IPS-NIHi11 (cell line): ENCODE measurements around the gene TACO1.

Experiments
- DNase-seq: peaks from one replicate; pipeline ENCODE4 v3.0.0; 2012; ENCODE audit warnings: mixed read lengths, low spot score

The TACO1 gene

DNA sequence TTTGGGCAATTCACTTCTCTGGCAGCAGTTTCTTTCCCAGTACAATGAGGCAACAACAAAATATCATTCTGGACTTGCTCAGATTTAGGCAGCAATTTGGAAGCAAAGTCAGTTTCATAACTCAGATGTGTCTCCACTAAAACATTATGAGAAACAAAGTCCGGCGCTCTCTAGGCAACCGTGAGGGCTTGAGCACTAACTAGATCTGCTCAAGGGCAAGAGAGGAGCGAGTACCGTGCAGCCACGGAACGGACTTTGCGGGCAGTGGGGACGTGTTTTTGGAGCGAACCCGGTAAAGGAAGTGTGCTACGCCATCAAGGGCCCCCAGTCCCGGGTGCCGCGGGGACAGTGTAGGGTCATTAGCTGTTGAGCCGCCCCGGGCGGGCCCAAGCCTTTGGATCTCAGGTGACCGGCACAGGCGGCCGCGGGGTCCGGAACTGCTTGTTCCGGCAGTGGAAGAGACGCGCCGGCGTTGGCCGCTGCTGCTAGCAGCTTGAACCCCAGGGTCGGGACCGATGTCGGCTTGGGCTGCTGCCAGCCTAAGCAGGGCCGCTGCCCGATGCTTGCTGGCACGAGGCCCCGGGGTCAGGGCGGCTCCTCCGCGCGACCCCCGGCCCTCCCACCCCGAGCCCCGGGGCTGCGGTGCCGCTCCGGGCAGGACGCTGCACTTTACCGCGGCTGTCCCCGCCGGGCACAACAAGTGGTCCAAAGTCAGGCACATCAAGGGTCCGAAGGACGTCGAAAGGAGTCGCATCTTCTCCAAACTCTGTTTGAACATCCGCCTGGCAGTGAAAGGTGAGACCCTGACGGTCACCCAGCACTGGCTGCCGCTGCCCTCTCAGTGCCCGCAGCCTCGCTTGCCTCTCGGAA lies at the start of gene TACO1:
Gene TACO1 (plus strand): TSS at position 327 of the 870 bp plus-strand sequence. CDS start 189 bp downstream, at position 516.
- peak; percentile 93 for DNase-seq

DNA sequence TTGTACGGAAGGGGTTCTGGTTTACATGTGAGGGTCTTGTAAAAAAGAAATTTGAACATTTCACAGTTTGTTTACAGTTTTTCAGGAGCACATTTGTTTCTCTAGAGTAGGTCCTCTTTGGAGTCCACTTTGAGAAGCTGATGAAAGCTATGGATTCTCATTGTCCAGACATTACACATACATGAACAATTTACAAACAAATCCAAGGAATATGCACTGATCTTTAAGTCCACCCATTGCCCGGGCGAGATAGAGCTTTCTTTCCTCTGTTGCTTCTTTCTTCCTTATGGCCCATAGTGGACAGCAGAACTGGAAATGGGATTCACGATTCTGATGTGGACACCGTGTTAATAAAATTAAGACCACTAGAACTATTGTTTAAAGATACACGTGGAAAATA lies 48.5 kb upstream of the TACO1 start:
- DNase-seq: no peak

DNA sequence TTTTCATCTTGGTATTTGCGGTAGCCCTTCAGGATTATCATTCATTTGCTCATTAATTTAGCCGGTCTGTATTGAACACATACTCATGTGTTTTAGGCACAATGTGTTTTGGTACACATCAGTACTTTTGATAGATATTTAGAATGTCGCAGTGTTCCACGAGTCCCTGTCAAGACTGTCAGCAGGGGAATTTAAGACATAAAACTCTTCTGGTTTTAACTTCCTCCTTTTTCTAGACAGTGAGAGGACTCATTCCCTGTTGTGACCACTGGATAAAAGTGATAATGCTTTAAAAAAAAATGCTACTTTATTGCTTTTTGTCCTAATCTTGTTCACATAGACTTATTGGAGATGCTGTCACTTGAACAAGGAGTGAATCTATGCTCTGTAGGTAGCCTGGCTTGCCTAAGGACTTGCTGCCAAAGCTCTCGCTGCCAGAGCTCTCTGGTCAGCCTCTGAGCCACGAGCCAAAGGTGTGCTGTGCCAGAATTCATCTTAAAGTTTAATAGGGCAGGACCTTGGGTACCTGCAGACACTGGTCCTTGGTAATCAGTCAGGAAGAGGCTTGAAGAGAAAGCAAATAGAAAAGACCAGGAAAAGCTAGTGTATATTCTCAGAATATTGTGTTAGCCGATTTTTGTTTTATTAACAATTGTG lies 45.1 kb upstream of the TACO1 start:
- no peak for DNase-seq

DNA sequence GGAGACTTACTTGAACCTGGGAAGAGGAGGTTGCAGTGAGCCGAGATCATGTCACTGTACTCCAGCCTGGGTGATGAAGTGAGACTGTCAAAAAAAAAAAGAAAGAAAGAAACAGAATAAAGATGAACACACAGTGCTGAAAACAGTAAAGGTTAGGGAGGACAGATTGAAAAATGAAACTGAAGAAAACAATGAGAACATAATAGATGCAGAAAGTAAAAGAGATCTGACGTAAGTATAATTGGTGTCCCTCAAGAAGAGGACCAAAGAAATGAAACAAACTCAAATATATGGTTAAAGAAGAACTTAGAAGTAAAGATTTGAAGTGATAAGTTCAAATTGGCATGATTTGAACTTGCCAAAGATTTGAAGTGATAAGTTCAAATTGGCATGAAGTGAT lies 43.3 kb upstream of the TACO1 start:
- DNase-seq: no peak

DNA sequence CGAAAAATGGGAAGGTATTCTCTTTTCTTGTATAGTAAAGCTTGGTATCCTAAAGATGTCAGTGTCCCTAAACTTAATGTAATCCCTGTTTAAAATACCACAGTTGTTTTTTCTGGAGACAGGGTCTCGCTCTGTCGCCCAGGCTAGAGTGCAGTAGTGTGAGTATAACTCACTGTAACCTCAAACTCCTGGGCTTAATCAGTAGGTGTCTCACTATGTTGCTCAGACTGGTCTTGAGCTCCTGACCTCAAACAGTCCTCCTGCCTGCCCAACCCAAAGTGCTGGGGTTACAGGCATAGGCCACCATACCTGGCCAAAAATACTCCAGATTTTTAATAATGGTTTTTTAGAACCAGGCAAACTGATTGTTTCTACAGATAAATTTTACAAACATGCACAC lies 42.3 kb upstream of the TACO1 start:
- DNase-seq: no peak

DNA sequence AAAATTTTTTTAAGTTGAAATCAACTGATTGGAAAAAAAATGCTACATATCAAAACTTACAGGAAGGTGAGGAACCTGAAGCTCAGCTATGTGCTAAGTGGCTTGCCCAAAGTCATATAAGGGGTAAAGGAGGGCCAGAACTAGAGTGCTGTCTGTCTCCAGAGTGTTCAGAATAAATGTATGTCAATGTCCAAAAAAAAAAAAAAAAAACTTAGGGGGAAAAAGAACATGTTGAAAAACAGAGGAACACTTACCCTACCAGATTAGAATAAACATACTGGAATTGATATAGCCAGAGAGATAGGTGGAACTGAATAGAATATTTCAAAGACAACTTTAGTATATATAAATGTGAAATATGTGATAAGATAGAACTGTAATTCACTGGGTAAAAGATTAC lies 38.9 kb upstream of the TACO1 start:
- no peak for DNase-seq

DNA sequence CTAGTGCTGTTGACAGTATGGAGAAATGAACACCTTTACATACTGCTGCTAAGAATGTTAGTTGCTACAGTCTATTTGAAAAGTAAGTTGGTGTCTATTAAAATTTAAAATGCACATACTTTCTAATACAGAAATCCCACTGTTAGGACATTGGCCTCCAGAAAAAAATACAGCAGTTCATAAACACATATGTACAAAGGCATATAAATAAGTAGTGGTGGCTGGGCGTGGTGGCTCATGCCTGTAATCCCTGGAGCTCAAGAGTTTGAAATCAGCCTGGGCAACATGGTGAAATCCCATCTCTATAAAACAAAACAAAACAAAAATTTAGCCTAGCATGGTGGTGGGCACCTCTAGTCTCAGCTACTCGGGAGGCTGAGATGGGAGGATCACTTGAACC lies 37.4 kb upstream of the TACO1 start:
- DNase-seq: no peak

DNA sequence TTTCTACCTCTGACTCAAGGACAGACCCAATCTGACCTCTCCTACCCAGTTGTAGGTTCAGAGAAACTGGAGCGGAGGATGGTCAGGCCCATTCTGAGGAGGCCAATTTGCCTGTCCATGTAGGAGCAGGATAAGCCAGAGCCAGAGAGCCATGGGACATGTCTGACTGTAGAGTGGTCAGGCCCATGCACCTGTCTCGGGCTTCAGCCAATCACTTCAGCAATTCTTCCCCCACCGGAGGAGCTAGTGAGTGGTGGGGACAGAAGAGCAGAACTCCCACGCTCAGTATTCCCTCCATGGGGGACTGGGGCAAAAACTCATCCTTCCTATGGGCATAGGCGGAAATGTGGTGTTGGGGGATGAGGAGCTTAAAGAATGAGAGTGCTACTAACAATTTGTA lies 36.1 kb upstream of the TACO1 start:
- DNase-seq: no peak

DNA sequence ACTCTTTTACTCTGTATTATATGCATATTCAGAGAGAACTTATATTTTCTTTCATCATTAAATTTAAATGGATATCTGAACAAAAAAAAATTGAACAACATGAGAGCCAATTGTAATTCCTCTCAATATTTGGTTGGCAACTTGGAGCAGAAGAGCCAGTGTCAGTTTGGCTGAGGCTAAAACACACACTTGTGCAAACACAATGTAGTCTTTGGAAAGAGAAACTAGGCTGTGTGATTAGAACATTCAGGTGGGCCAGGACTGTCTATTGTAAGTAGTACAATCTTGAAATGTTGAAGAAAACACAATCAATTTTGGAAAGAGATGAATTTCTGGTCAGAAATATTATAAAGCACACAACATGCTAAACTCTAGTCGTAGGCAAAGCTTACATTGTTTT lies 33.5 kb upstream of the TACO1 start:
- no peak for DNase-seq

DNA sequence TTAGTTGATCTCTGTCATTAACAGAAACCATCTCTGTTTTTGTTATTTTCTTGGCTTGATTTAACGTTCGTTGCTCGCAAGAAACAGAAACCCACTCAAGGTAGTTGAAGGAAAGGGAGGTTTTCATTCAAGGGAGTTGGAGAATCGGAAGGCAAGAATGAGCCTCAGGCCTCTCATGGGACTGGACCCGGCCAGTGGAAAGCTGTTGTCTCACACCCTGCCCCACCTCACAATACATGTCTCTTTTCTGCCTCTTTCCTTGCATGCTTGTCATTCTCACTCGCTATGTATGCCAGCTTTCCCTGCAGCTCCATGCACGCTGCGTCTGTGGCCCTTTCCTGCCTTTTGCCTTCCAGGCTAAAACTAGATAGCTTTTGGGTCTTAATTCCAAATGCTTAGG lies 32.1 kb upstream of the TACO1 start:
- DNase-seq: no peak

DNA sequence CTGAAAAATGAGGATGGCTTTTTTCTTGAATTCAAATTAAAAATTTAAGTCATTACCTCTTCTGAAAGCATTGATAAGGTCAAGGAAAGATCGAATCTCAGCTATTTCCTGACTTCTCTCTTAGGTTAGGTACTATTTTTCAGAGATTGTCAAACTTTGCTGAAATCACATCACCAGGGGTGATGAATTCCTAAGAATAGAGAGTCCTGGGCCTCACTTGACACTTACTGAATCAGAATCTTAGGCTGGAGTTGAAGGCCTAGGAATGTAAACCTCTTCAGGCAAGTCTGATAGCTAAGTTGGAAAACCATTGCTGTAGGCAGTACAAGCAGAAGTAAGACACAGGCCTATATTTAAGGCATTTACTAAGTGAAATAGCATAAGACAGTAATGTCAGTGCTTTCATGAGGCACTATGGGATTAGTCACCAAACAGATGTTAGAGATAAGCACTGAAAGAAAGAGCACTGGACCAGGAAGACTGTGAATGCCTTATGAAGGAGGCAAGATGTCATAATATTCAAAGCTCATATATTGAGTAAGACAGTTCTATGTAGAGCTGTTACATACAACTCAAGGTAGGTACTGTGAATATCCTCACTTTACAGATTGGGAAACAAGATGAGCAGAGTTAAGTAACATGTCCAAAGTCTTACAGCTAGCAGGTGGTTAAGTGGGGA lies 28.9 kb upstream of the TACO1 start:
- no peak for DNase-seq

DNA sequence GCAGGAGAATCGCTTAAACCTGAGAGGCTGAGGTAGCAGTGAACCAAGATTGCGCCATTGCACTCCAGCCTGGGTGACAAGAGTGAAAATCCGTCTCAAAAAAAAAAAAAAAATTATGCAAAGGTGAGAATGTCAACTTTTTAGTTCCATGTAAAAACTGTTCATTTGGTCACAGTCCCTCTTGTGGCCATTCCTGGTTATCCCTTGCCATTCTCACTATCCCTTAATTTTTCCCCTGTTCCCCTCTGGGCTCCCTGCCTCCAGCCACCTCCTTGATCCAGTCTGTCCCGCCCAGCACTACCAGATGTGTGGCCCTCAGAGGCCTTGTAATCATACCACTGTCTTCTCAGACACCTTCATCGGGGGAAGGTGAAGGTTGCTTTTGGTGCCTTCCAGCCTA lies 27.1 kb upstream of the TACO1 start:
- peak; percentile 42 for DNase-seq

DNA sequence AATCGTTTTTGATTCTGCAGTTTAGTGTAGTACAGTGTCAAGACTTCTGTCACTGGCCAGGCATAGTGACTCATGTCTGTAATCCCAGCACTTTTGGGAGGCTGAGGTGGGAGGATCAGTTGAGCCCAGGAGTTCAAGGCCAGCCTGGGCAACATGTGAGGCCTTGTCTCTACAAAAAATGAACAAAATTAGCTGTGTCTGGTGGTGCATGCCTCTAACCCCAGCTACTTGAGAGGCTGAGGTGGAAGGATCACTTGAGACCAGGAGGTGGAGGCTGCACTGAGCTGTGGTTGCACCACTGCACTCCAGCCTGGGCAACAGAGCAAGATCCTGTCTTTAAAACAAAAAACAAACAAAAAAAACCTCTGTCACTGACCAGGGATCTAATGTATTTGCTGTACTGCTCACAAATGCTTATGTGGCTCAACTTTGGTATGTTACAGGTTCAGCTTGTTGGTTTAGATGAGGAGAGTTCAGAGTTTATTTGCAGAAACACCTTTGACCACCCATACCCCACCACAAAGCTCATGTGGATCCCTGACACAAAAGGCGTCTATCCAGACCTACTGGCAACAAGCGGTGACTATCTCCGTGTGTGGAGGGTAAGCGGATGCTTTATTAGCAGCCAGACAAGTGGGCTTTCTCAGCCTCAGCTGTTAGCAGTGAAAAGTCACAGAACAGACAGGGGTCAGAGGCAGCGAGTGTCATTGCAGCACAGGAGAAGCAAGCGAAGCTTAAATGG lies 22.5 kb upstream of the TACO1 start:
- DNase-seq: no peak

DNA sequence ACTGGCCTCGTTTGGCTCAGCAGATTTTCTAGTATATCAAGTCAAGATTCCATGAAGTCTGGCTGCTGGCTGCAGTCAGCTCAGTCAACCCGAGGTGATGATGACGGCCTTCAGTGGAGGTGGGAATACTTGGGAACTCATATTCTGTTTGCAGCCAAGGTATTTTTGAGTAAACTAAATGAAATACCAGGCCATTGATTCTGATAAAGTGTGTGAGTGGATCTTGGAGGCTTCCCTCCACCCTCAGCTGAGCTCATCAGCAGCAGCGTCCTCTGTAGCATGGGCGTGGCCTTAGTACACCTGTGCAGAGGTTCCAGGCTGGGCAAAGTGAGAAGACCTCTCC lies 22.0 kb upstream of the TACO1 start:
- DNase-seq: no peak

DNA sequence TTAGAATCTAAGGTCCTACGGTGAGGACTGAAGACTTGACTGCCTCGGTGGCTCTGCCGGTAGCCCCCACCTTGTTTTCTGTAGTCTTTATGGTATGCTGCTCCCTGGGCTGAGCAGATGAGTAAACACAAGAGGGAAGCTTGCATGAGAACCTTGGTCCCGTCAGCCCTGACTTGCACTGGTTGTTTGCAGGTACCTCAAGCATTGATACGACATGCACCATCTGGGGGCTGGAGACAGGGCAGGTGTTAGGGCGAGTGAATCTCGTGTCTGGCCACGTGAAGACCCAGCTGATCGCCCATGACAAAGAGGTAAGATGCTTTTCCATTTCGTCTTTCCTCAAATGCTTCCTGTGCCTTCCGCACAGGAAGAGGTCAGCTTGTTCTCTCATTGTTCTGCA lies 21.1 kb upstream of the TACO1 start:
- no peak for DNase-seq

DNA sequence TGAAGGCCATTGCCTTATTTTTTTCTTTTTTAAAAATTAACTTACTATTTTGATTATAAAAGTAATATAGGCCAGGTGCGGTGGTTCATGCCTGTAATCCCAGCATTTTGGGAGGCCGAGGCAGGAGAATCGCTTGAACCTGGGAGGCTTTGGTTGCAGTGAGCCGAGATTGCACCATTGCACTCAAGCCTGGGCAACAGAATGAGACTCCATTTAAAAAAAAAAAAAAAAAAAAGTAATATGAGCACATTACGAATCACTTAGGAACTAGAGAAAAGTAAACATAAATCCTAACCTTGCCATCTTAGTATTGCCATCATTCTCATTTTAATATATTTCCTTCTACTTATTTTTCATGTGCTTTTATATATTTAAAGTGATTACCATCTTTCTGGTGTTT lies 12.9 kb upstream of the TACO1 start:
- DNase-seq: no peak

DNA sequence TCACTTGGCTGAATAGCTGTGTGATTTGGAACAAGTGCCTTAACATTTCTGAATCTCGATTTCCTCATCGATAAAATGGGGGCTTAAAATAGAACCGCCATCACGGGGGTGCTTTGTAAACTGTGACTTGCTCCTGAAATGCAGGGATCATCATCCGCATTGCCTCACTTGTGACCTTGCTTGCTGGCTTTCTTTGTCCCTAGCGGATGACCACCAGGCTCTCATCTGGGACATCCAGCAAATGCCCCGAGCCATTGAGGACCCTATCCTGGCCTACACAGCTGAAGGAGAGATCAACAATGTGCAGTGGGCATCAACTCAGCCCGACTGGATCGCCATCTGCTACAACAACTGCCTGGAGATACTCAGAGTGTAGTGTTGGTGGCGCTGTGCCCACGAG lies 11.9 kb upstream of the TACO1 start:
- DNase-seq: no peak

DNA sequence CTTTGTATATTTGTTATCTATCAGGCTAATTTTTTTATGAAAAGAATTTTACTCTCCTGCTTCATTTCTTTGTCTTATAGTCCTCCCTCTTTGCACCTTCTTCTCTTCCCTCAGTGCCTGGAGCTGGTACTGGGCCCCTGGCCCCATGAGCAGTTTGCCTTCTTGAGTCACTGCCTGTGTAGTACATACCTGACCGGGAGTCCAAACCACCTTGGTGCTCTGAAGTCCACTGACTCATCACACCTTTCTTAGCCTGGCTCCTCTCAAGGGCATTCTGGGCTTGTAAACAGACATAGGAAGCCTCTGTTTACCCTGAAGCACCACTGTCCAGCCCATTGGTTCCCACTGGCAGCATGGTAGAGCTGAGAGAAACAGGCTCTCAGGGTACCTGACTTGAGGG lies 11.0 kb upstream of the TACO1 start:
- DNase-seq: no peak

DNA sequence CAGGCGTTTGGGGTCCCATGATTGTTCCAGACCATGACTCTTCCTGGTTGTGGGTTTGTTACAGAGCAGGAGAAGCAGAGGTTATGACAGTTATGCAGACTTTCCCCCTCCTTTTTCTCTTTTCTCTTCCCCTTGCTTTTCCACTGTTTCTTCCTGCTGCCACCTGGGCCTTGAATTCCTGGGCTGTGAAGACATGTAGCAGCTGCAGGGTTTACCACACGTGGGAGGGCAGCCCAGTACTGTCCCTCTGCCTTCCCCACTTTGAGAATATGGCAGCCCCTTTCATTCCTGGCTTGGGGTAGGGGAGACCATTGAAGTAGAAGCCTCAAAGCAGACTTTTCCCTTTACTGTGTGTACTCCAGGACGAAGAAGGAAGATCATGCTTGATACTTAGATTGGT lies 7.9 kb upstream of the TACO1 start:
- DNase-seq: no peak

DNA sequence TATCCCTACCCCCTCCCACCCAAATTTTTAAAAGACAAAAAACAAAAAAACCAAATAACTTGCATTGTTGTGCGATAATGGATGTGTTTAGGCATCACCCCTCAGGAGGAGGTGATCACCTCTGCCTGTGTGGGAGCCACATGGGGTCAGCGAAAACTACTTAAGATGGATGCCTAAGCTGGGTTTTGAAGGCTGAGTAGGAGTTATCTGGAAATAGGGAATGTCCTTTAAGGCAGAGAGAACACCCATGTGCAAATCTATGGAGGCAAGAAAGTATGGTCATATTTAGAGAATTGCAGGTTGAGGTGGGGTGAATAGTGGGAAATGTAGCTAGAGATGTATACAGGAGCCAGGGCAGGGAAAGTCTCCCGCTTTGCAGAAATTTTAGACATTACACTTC lies 5.6 kb upstream of the TACO1 start:
- DNase-seq: no peak

DNA sequence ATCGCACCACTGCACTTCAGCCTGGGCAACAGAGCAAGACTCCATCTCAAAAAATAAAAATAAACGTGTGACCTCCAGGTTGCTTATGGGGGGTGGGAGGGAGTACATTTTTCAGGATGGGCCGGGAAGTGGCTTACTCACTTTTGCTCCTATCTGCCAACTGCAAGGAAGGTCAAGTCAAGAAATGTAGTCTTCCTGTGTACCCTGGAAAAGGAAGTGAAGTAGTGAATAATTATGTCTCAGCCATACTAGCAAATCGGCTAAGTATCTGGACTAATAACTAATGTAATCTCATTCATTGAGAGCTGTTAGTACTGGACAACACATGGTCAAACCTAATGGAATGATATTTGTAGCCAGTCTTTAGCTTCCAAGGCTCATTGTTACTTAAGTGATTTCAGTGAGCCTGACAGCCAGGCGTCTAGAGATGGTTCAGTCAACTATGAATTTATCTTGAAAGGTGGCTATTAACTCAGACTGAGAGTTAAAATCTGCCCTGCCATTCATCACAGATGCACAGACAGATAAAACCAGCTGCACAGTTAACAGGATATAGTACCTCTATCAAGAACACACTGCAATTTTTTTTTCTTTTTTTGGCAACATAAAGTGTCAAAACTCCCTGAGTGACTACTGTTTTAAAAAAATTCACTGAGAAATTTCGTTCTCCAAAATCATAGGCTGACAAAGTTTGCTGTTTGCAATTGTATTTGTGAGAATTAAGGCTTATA lies 3.7 kb upstream of the TACO1 start:
- no peak for DNase-seq

DNA sequence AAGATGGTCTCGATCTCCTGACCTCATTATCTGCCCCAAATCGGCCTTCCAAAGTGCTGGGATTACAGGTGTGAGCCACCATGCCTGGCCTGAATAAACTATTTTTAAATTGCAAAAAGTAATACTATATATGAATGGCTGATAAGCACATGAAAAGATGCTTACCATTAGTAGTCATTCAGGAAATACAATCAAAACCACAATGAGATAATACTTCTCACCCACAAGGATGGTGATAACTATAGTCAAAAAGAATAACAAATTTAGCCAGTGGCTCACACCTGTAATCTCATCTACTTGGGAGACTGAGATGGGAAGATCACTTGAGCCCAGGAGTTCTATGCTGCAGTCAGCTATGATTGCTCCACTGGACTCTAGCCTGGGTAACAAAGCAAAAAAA lies 2.4 kb upstream of the TACO1 start:
- no peak for DNase-seq
